ENCODE results near the gene CPB2. TPM values are rescaled to one million over a fixed set of nuclear protein-coding genes. Genes with fewer than 3 reads are reported as not detected.

CPB2 gene
- total RNA-seq, 1 experiment from 2014 or later, result 0.28 TPM

GRCh38 chr13:46131705-46132104, 26.9 kb upstream of the CPB2 start:
- Histone ChIP-seq H3K9me3 (ENCODE audit: control insufficient read depth, insufficient read depth, low read depth, low read length) (no peaks in the 10 kb centered on the region), H3K36me3 (ENCODE audit: control insufficient read depth, insufficient read depth, low read length) (no peaks in the 10 kb centered on the region), H3K4me3 (ENCODE audit: low read depth in 2 of 2, low read length in 2 of 2) (no peak overlapping the region), H3K4me1 (ENCODE audit: control insufficient read depth, insufficient read depth, low read length) (no peaks in the 10 kb centered on the region), H3K27ac (ENCODE audit: low read length) (no peak overlapping the region), H3K27me3 (ENCODE audit: control insufficient read depth, insufficient read depth, low read length) (0 out of 2 replicates have a peak, but pooled peaks cover 5% of the 10 kb centered on the region)
- intact Hi-C loops (cut with micrococcal nuclease; ENCODE audit: unreplicated experiment) (no loop called here), in situ Hi-C loops (cut with HindIII; ENCODE audit: low pct_unique_long_range_greater_than_20kb, low sequenced_read_pairs) (no loop called here)
- CTCF ChIA-PET, result no interaction called here
- POLR2A ChIA-PET, result no interaction called here
- TF ChIP-seq POLR2AphosphoS5 (IDR thresholded peaks at IDR 0.05; ENCODE audit: low read depth, low read length) (no peak), REST (IDR thresholded peaks at IDR 0.05; ENCODE audit: insufficient read depth in 1 of 2, low read depth in 2 of 2, low read length in 1 of 2) (no peak), TCF7L2 (IDR thresholded peaks at IDR 0.05; ENCODE audit: low read depth, low read length) (no peak), SIN3A (IDR thresholded peaks at IDR 0.05; ENCODE audit: borderline replicate concordance, insufficient read depth, low read depth, low read length) (no peak), CTCF (IDR thresholded peaks at IDR 0.05) (no peak)
- BruUV-seq (replicated peaks), result no TSS peak
- DNase-seq (ENCODE audit: low read depth, low spot score) (no peak), ATAC-seq (no peak)

- H3K27me3 ChIP-seq (ENCODE audit: control insufficient read depth, insufficient read depth, low read length), result 0 out of 2 replicates have a peak, but pooled peaks cover 3% of the 10 kb centered on the region
- no TSS peak for BruUV-seq (replicated peaks)
- H3K4me3 ChIP-seq (ENCODE audit: low read depth in 2 of 2, low read length in 2 of 2), result no peak overlapping the region
- intact Hi-C loops (cut with micrococcal nuclease; ENCODE audit: unreplicated experiment), result loop anchor here (10.0 kb wide), 1 partner anchor 325 kb away; no protein-coding TSS in a partner anchor
- H3K4me1 ChIP-seq (ENCODE audit: control insufficient read depth, insufficient read depth, low read length), result no peaks in the 10 kb centered on the region
- H3K27ac ChIP-seq (ENCODE audit: low read length), result no peak overlapping the region
- in situ Hi-C loops (cut with HindIII; ENCODE audit: low pct_unique_long_range_greater_than_20kb, low sequenced_read_pairs), result no loop called here
- TF ChIP-seq CTCF (IDR thresholded peaks at IDR 0.05), result no peak
- no peak for TF ChIP-seq TCF7L2 (IDR thresholded peaks at IDR 0.05; ENCODE audit: low read depth, low read length)
- ChIA-PET CTCF (no interaction called here), POLR2A (no interaction called here)
- no peaks in the 10 kb centered on the region for H3K9me3 ChIP-seq (ENCODE audit: control insufficient read depth, insufficient read depth, low read depth, low read length)
- DNase-seq (ENCODE audit: low read depth, low spot score) (no peak), ATAC-seq (no peak)
- H3K36me3 ChIP-seq (ENCODE audit: control insufficient read depth, insufficient read depth, low read length), result no peaks in the 10 kb centered on the region
Observed at GRCh38 chr13:46129955-46130618, 25.3 kb upstream of the CPB2 start.
